CD4-positive, alpha-beta T cell (primary cell): ENCODE measurements around the gene DBP. TPM values are rescaled to one million over a fixed set of nuclear protein-coding genes. Genes with fewer than 3 reads are reported as not detected.
A peak's percentile ranks its signal among the peaks of the same experiment; 100 is the strongest.

ENCODE experiments used
- ATAC-seq: fragments of 200-7000 bp; cut with Tn5 transposase; one replicate; pipeline ENCODE4 v1.10.0; 2022; ENCODE audit warnings: mild to moderate bottlenecking; ENCODE audit not compliant: poor library complexity
- CTCF ChIA-PET: fragments of 350-600 bp; sonication (Branson Sonifier 250); formaldehyde crosslinking; loops from one replicate; lab custom pipeline; 2021; ENCODE audit warnings: antibody characterized with exemption, inconsistent platforms; lab: Charles Lee
- POLR2A ChIA-PET: fragments of 350-600 bp; sonication (Branson Sonifier 250); formaldehyde crosslinking; loops from one replicate; lab custom pipeline; 2021; ENCODE audit warnings: antibody characterized with exemption, inconsistent platforms; lab: Charles Lee
- DNase-seq, 14 experiments: peaks; one replicate each; pipeline ENCODE4 v3.0.0-alpha.2; 2013 to 2020; ENCODE audit warnings: mixed read lengths in 2 of 14
- H3K27ac ChIP-seq, 2 donors: one replicate each; pipeline versions ENCODE4 v1.5.1 to v1.7.0; 2013; ENCODE audit warnings: low read length in 2 of 2, low read depth in 1 of 2, mild to moderate bottlenecking in 1 of 2
- H3K27me3 ChIP-seq, 2 experiments: 1 replicate in 1 of 2; 2 replicates in 1 of 2; pipeline versions ENCODE4 v1.6.1 to v1.7.0; 2013; ENCODE audit warnings: low read length in 2 of 2, control low read depth in 1 of 2, mild to moderate bottlenecking in 1 of 2, moderate library complexity in 1 of 2; ENCODE audit not compliant: insufficient read depth in 2 of 2, control insufficient read depth in 1 of 2
- H3K36me3 ChIP-seq: one replicate; pipeline ENCODE4 v1.6.1; 2013; ENCODE audit warnings: low read length, control low read depth; ENCODE audit not compliant: insufficient read depth
- H3K4me1 ChIP-seq: one replicate; pipeline ENCODE4 v1.6.1; 2013; ENCODE audit warnings: low read length, control low read depth; ENCODE audit not compliant: insufficient read depth
- H3K4me3 ChIP-seq: one replicate; pipeline ENCODE4 v1.5.1; 2013; ENCODE audit warnings: mild to moderate bottlenecking, low read length, moderate library complexity
- H3K9me3 ChIP-seq, 2 experiments: 1 replicate in 1 of 2; 2 replicates in 1 of 2; pipeline versions ENCODE4 v1.6.1 to v1.7.0; 2013; ENCODE audit warnings: low read length in 2 of 2, mild to moderate bottlenecking in 2 of 2, control low read depth in 1 of 2, moderate library complexity in 1 of 2; ENCODE audit not compliant: control insufficient read depth in 1 of 2, insufficient read depth in 1 of 2
- H3K27ac Mint-ChIP-seq: one replicate; pipeline ENCODE4 v1.8.0; 2020; ENCODE audit warnings: mixed read lengths
- H3K27me3 Mint-ChIP-seq: one replicate; pipeline ENCODE4 v1.8.0; 2021; ENCODE audit warnings: mixed read lengths
- H3K36me3 Mint-ChIP-seq: one replicate; pipeline ENCODE4 v1.8.0; 2021; ENCODE audit warnings: low read depth, mixed read lengths
- H3K4me1 Mint-ChIP-seq: one replicate; pipeline ENCODE4 v1.8.0; 2021; ENCODE audit warnings: low read depth, mixed read lengths
- H3K4me3 Mint-ChIP-seq: one replicate; pipeline ENCODE4 v1.8.0; 2020; ENCODE audit warnings: mild to moderate bottlenecking, mixed read lengths
- H3K9me3 Mint-ChIP-seq: one replicate; pipeline ENCODE4 v1.8.0; 2020; ENCODE audit warnings: mixed read lengths
- intact Hi-C, 2 experiments: fragments of 100-400 bp; cut with DNase I in 1 of 2; cut with micrococcal nuclease in 1 of 2; formaldehyde crosslinking; loops; one replicate each; pipeline versions ENCODE4 v1.15.1 to v1.9.0; 2023 to 2025; cut with DNase I, micrococcal nuclease
- total RNA-seq, 174 experiments: library from RNA in 2 of 174; stranded (reverse) in 2 of 174; gene quantifications; one replicate each; pipeline ENCODE4 v1.2.3 and lab custom pipeline; 2021 to 2026
- TF ChIP-seq, protein P1 (sequence below): fragments of 200-600 bp; IDR thresholded peaks from one replicate; pipeline ENCODE4 v1.8.0; 2022; ENCODE audit warnings: antibody characterized with exemption, mild to moderate bottlenecking

Gene DBP
- total RNA-seq, 2 experiments from 2014 or later, result 48.3 to 55.6 TPM

DNA sequence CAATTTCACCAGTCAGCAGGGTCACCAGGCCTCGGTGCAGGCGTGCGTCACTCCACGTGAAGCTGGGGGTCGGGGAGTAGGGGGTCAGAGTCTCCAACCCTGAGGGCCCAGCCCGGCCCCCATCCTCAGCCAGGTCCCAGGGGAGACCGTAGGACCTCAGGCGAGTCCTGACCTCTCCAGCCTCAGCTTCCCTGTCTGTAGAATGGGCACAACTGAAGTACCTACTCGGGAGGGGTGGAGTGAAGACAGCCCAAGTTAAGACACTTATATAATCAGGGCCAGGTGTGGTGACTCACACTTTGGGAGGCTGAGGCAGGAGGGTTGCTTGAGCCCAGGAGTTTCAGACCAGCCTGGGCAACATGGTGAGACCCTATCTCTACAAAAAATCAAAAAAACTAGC, 33.3 kb downstream of the DBP start:
- Mint-ChIP-seq H3K9me3 (no peaks in the 10 kb centered on the region), H3K4me1 (peaks cover 3% of the 10 kb centered on the region), H3K36me3 (no peaks in the 10 kb centered on the region), H3K27ac (no peak overlapping the region), H3K27me3 (no peaks in the 10 kb centered on the region), H3K4me3 (no peak overlapping the region)
- ATAC-seq, result no peak
- TF ChIP-seq, protein P1, sequence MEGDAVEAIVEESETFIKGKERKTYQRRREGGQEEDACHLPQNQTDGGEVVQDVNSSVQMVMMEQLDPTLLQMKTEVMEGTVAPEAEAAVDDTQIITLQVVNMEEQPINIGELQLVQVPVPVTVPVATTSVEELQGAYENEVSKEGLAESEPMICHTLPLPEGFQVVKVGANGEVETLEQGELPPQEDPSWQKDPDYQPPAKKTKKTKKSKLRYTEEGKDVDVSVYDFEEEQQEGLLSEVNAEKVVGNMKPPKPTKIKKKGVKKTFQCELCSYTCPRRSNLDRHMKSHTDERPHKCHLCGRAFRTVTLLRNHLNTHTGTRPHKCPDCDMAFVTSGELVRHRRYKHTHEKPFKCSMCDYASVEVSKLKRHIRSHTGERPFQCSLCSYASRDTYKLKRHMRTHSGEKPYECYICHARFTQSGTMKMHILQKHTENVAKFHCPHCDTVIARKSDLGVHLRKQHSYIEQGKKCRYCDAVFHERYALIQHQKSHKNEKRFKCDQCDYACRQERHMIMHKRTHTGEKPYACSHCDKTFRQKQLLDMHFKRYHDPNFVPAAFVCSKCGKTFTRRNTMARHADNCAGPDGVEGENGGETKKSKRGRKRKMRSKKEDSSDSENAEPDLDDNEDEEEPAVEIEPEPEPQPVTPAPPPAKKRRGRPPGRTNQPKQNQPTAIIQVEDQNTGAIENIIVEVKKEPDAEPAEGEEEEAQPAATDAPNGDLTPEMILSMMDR, result no peak
- Histone ChIP-seq H3K9me3 (no peaks in the 10 kb centered on the region), H3K27me3 (no peaks in the 10 kb centered on the region), H3K27ac (no peak overlapping the region), H3K4me1 (peaks cover 3% of the 10 kb centered on the region), H3K36me3 (no peaks in the 10 kb centered on the region), H3K4me3 (no peak overlapping the region)
- DNase-seq, result no peak
- intact Hi-C loops, result no loop called here
- ChIA-PET CTCF (no interaction called here), POLR2A (no interaction called here)

DNA sequence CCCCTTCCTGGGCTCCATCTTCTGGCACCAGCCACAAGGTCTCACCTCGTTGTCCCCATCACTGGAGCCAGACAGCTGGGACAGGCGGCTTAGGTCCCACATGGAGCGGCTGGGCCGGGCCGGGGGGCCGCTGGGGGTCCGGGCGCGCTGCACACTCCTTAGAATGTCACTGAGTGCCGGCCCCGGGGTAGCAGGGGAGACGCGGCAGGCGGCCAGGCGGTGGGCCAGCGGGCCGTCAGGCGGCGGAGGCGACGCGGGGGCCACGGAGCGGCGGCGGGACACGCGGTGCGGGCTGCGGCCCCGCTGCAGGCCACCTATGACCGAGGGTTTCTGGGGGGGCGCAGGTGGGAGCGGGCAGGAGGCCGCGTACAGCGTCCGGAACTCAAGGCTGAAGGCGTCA, 33.7 kb downstream of the DBP start:
- Mint-ChIP-seq H3K36me3 (no peaks in the 10 kb centered on the region), H3K27ac (no peak overlapping the region), H3K4me3 (no peak overlapping the region), H3K4me1 (no peaks in the 10 kb centered on the region), H3K9me3 (no peaks in the 10 kb centered on the region), H3K27me3 (no peaks in the 10 kb centered on the region)
- POLR2A ChIA-PET, result interaction anchor here (1.3 kb wide), 1 partner anchor 15 kb away, joined by 4 read pairs; the partner anchor contains the start of gene RPL18
- intact Hi-C loops, result no loop called here
- Histone ChIP-seq H3K4me3 (no peak overlapping the region), H3K9me3 (no peaks in the 10 kb centered on the region), H3K4me1 (no peaks in the 10 kb centered on the region), H3K36me3 (no peaks in the 10 kb centered on the region), H3K27me3 (no peaks in the 10 kb centered on the region), H3K27ac (no peak overlapping the region)
- TF ChIP-seq, protein P1, result no peak
- CTCF ChIA-PET, result no interaction called here
- DNase-seq, result peak in 1 of 14 experiments; percentile 22
- no peak for ATAC-seq

DNA sequence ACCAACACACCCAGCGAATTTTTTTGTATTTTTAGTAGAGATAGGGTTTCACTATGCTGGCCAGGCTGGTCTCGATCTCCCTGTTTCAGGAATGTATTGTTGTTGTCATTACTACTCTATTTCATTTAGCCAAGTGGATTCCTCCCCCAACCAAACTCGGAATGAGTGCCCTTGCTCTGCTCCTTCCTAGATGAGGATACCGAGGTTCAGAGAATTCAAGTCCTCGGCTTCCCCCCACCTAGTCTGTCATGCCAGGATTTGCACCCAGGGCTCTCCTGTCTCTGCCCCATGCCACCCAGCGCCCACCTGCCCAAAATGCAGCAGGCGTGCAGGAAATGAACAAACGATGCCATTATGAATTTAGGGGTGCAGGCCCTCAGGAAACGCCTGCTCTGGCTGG, 34.2 kb downstream of the DBP start:
- Histone ChIP-seq H3K36me3 (no peaks in the 10 kb centered on the region), H3K4me1 (peaks cover 2% of the 10 kb centered on the region), H3K27ac (no peak overlapping the region), H3K9me3 (no peaks in the 10 kb centered on the region), H3K4me3 (no peak overlapping the region), H3K27me3 (no peaks in the 10 kb centered on the region)
- Mint-ChIP-seq H3K27me3 (no peaks in the 10 kb centered on the region), H3K27ac (no peak overlapping the region), H3K36me3 (no peaks in the 10 kb centered on the region), H3K4me3 (no peak overlapping the region), H3K4me1 (no peaks in the 10 kb centered on the region), H3K9me3 (no peaks in the 10 kb centered on the region)
- ChIA-PET CTCF (no interaction called here), POLR2A (interaction anchor here (1.3 kb wide), 1 partner anchor 16 kb away, joined by 4 read pairs; the partner anchor contains the start of gene RPL18)
- TF ChIP-seq, protein P1, result no peak
- intact Hi-C loops, result no loop called here
- no peak for ATAC-seq
- no peak for DNase-seq
